ENCODE measurements around the gene PODXL2.
"Not testable (repeated sequence)": the region's sequence is repeated elsewhere in the genome, so short reads cannot be mapped to it uniquely, and the experiment has no call there.

PODXL2 gene

GRCh38 chr3:127675651-127676391 lies 46.8 kb downstream of the PODXL2 start:
- no peak for DNase-seq

- no peak for DNase-seq
These were observed 47.5 kb downstream of the PODXL2 start for GRCh38 chr3:127676456-127676855.

GRCh38 chr3:127676921-127677351 lies 48.0 kb downstream of the PODXL2 start:
- DNase-seq = no peak

- no peak for DNase-seq
These were observed 48.7 kb downstream of the PODXL2 start for GRCh38 chr3:127677541-127678314.

DNA sequence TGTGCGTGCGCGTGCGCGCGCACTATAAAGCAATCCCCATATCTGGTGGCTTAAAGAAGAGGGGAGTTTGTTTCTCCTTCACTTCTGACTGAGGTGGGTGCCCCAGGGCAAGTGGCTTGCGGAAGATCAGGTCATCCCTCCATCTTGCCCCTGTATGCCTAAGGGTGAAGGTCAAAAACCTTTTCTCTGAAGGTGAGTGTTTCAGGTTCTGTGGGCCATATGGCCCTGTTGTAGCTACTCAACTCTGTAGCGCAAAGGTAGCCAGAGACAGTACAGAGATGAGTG lies 49.3 kb downstream of the PODXL2 start:
- no peak for DNase-seq

DNA sequence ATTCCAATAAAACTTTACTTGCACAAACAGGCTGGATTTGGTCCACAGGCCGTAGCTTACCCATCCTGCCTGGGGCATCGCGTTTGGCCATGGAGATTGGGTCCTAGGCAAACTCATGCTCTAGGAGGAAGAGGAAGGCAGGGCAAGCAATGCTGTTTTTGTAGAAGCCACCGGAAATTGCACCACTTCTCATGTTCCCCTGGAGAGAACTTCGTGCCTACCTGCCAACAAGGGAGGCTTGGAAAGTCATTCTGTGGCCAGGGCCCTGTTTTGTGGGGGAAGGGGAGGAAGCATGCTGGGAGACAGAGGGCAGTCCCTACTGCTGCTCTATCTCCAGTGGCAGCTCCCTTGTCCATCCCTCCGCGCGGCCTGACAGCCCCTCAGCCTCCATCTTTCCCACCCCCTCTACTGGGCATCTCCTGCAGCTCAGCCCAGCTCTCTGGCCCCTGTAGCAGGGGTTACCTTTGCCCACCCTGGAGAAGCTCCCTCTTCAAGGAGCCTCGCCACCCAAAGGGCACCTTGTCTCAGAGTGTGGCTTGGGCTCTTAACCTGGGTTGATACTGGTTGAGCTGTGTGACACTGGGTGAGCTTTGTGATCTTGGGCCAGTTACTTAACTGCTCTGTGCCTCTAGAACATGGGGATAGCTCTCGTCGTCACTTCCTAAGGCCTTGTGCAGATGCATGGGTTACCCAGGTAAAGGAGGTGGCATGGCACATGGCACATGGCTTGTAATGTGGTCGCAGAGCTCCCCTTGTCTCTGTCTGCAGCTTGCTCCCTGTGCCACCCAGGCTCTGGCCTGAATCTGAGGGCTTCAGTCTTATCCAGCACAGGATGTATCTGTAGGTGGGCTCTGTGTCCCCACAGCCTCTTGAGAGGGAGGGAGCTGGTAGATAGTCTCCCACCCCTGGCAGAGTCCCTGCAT lies 49.9 kb downstream of the PODXL2 start:
- no peak for DNase-seq

DNA sequence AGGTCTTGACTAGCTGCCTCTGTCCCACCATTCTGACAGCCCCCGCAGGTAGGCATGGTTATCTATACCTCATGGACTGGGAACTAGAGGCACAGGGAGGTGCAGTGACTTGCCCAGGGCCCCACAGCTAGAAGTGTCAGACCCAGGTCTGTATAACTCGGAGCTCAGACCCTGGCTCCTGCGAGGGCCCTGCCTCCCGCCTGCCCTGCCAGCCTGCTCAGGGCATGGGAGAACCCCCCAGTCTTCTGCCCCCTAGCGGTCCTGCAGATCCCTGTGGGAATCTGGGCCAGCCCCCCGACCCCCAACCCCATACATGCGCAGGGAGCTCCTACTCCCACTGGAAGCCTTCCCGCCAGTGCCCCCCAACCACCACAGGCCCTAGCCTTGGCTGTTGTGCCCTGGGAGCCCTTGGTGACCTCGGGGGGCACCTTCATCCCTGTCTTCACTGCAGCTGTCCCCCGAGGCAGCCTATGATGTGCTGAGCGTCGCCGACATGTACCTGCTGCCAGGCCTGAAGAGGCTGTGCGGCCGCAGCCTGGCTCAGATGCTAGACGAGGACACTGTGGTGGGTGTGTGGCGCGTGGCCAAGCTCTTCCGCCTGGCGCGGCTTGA lies 50.7 kb downstream of the PODXL2 start:
- DNase-seq = no peak

DNA sequence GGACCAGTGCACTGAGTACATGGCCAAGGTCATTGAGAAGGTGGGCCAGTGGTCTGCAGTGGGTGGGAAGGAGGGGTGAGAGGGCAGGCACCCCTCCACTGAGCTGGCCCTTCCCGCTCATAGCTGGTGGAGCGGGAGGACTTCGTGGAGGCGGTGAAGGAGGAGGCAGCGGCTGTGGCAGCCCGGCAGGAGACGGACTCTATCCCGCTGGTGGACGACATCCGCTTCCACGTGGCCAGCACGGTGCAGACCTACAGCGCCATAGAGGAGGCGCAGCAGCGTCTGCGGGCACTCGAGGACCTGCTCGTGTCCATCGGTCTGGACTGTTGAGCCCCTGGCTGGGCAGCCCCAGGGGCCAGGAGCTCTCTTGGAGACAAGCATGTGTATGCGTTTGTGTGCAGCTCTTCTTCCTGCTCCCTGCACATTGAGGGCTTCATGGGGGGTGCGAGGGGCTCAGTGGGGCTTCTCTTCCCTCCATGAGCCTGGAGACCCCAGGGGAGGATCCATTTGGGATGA lies 51.2 kb downstream of the PODXL2 start:
- DNase-seq = no peak

GRCh38 chr3:127680798-127681221 lies 51.8 kb downstream of the PODXL2 start:
- DNase-seq = no peak

- not testable (repeated sequence) for DNase-seq
These were observed 53.2 kb downstream of the PODXL2 start for GRCh38 chr3:127682175-127682554.

DNA sequence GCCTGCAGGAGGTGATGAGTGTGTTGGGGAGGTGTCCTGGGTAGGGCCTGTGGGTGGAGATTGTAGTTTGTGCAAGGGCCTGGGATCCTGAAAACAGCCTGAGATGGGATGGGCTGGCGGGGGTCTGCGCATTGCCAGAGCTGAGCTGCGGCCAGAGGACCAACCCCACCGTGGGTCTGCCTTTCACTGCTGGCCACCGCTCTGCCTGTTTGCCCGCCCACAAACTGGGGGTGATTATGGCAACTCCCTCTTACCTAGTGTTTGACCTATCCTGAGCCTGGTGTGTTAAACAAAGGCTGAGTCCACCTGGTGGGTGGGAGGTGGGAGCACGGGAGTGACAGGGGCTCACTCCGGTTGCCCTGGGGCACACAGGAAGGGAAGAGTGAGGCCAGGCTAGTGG lies 53.6 kb downstream of the PODXL2 start:
- no peak for DNase-seq

DNA sequence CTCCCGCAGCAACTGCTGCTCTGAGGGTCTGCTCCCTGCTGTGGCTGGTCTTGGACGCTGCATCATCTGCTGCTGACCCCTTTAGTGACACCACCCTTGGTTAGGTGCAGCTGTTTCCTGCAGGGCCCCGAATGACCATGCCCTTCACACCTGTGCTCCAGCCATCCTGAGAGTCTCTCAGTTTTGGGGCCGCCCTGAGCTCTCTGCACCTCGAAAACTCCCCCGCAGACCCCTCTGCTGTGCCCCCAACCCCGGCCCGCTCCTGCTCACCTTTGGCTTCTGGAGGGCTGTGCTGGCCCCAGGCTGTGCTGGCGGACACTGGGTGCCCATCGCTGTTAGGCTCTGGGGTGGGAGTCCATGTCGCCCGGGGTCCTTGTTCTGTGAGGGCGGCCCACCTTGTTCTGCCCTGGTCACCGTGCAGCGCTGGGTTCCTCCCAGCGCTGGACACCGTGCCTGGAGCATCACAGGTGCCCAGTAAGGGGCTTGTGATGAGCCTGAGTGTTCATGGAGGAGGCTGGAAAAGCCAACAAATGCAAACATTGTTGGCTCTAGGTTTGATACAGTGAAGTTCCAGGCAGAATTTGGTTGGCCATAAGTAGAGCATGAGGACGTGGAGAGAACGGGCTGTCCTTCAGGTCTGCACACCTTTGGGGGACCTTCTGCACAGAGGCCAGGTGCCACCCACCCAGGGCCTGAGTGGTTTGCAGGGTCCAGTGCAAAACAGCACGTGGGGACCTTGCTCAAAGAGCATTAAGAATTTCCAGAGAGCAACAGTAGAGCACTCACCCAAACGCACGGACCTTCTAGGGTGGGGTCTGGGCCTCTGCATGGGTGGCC lies 56.1 kb downstream of the PODXL2 start:
- no peak for DNase-seq

DNA sequence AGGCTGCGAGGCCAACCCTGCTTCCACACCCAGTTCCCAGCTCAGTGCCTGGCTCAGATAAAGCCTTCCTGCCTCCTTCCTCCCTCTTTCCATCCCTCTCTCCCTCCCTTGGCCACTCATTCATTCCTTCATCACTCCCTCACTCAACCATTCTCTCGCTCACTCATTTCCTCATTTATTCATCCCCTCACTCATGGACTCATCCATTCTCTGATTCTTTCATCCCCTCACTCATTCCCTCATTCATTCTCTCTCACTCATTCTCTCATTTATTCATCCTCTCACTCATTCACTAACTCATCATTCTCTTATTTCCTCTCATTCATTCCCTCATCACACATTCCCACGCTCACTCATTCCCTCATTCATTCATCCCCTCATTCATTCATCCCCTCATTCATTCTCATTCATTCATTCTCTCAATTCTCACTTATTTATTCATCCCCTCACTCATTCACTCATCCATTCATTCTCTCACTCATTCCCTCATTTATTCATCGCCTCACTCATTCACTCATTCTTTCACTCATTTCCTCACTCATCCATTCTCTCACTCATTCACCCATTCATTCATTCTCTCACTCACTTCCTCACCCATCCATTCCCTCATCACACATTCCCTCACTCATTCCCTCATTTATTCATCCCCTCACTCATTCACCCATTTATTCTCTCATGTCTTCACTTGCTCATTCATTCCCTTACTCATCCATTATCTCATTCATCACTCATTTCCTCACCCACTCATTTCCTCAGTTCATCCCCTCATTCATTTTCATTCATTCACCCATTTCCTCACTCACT lies 56.9 kb downstream of the PODXL2 start:
- no peak for DNase-seq

DNA sequence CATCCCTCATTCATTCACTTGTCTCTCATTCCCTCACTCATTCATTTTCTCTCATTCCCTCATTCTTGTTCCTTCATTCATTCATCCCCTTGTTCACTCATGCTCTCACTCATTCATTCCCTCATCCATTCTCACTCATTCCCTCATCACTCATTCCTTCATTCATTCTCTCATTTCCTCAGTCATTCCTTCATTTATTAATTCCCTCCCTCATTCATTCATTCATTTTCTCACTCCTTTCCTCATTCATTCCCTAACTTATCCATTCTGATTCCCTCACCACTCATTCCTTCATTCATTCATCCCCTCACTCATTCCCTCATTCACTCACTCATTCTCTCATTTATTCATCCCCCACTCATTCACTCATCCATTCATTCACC lies 57.5 kb downstream of the PODXL2 start:
- DNase-seq = no peak

DNA sequence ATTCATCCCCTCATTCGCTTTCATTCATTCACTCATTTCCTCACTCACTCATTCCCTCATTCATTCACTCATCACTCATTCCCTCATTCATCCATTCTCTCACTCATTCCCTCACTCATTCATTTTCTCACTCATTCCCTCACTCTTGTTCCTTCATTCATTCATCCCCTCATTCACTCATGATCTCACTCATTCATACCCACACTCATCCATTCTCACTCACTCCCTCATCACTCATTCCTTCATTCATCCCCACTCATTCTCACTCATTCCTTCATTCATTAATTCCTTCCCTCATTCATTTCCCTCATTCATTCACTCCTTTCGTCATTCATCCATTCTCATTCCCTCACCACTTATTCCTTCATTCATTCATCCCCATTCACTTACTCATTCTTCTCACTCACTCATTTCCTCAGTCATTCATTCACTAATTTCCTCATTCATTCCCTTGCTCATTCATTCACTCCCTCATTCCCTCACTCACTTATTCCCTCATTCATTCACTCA lies 58.3 kb downstream of the PODXL2 start:
- DNase-seq = no peak

DNA sequence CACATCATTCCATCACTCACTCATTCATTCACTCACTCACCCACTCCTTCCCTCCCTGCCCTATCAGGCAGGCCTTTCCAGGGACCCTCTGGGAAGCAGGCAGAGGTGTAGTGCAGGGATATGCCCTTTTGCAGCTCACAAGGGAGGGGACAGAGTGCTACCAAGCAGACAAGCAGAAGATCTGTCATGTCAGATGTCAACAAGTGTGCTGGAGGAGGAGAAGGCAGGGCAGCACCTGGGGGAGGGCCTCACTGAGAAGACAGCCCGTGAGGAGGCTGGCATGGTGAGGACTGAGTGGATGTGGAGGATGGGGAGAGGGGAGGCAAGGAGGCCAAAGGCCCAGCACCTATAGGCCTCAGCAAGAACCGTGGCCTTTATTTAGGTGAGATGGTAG lies 59.0 kb downstream of the PODXL2 start:
- DNase-seq = no peak

- no peak for DNase-seq
These were observed 59.7 kb downstream of the PODXL2 start for GRCh38 chr3:127688416-127689265.

- no peak for DNase-seq
These were observed 60.4 kb downstream of the PODXL2 start for GRCh38 chr3:127689266-127689860.

DNA sequence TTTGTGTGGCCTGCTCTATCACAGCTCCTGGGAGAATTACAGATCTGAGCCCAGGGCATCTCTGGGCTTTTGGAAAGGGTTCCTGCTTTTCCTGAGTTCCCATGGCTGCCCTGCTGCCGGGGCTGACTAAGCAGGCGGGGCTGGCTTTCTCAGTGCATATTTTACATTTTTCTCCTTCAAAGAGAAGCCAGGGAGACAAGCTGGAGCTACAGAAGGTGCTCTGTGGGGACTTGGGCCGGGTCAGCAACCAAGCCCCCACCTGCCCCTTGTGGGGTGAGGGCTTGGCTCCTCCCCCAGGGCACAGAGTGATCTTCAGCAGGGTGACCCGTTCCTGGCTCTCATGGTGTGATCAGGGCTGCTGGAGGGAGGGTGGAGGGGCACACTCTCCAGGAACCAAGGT lies 61.1 kb downstream of the PODXL2 start:
- no peak for DNase-seq

All from activated naive CD4-positive, alpha-beta T cell treated with Interleukin-2 at 50 U/mL for 16 hours (primary cell).